DMS153 (cell line): ENCODE measurements around the gene USP43.

Source experiments
- DNase-seq: peaks from one replicate; lab custom pipeline; 2025; lab: John Stamatoyannopoulos, UW

Gene USP43

DNA sequence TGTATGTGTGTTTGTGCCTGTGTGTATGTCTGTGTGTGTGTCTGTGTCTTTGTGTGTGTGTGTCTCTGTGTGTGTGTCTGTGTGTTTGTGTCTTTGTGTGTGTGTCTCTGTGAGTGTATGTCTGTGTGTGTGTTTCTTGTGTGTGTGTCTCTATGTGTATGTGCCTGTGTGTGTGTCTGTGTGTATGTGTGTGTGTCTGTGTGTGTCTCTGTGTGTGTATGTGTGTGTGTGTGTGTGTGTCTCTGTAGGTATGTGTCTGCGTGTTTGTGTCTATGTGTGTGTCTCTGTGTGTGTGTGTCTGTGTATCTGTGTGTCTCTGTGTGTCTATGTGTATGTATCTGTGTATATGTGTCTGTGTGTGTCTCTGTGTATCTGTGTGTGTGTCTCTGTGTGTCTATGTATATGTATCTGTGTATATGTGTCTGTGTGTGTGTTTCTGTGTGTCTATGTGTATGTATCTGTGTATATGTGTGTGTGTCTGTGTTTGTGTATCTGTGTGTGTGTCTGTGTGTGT, 70.2 kb downstream of the USP43 start:
- no peak for DNase-seq

DNA sequence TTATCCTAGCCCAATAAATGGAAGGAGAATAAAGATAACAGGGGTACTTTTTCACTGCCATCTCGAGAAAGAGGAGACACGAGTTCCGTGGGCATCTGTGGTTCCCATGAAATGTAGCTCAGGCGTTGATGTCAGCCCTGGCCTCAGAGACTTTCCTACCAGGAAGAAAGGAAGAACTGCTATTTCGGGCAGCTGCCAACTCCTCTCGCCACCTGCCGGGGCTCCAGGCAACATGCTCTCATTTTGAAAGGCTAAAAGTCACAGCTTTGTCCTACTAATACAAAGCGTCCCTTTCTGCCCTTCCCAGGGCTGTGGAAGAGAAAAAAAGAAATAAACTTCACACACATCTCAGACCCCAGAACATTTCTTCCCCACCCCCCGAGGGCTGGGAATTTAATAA, 80.3 kb downstream of the USP43 start:
- DNase-seq = no peak

DNA sequence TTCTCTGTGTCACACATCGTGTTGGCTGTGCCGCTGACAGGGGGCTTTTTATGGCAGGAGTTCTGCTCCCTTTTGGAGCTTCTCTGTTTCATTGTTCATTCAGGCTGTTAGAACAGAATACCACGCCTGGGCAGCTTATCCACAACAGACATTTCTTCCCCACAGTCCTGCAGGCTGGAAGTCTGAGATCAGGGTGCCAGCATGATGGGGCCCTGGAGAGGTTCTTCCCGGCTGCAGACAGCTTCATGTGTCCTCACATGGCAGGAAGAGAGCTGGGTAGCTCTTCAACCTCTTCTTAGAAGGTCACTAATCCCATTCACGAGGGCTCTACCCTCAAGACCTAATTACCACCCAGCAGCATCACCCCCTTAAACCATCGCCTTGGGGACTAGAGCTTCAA, 81.0 kb downstream of the USP43 start:
- no peak for DNase-seq

DNA sequence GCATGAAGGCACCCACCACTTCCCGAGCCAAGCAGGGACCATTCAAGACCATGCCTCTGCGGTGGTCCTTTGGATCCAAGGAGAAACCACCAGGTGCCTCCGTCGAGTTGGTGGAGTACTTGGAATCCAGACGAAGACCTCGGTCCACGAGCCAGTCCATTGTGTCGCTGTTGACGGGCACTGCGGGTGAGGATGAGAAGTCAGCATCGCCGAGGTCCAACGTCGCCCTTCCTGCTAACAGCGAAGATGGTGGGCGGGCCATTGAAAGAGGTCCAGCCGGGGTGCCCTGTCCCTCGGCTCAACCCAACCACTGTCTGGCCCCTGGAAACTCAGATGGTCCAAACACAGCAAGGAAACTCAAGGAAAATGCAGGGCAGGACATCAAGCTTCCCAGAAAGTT, 82.7 kb downstream of the USP43 start:
- DNase-seq = no peak

DNA sequence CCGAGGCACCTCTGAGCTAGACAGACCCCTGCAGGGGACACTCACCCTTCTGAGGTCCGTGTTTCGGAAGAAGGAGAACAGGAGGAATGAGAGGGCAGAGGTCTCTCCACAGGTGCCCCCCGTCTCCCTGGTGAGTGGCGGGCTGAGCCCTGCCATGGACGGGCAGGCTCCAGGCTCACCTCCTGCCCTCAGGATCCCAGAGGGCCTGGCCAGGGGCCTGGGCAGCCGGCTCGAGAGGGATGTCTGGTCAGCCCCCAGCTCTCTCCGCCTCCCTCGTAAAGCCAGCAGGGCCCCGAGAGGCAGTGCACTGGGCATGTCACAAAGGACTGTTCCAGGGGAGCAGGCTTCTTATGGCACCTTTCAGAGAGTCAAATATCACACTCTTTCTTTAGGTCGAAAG, 83.2 kb downstream of the USP43 start:
- no peak for DNase-seq

DNA sequence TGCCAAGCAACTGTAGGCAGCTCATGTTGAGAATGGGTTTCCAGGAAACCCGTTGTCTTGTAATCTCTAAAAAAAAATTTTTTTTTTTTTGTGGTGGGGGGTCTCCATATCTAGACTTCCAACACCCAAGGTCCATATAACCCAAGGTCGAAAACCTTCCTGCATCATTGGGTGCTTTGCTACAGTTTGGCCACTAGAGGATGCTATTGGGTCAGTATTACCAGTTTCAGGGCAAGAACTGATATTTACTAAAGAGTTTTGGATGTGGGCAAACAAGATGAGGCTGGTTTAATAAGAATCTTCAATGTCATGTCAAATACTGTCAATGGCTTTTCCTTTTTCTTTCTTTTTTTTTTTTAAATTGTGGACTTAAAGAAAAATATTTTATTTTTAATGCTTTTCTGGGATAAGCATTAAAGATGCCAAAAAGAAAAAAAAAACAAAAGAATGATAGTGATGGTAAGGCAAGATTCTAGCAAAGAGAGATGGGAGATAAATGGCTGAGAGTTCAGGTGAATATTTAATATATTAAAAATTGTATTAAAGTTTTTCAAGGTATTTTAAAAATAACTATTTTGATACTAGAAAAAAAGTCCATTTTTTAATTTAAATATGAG, 83.8 kb downstream of the USP43 start:
- no peak for DNase-seq

DNA sequence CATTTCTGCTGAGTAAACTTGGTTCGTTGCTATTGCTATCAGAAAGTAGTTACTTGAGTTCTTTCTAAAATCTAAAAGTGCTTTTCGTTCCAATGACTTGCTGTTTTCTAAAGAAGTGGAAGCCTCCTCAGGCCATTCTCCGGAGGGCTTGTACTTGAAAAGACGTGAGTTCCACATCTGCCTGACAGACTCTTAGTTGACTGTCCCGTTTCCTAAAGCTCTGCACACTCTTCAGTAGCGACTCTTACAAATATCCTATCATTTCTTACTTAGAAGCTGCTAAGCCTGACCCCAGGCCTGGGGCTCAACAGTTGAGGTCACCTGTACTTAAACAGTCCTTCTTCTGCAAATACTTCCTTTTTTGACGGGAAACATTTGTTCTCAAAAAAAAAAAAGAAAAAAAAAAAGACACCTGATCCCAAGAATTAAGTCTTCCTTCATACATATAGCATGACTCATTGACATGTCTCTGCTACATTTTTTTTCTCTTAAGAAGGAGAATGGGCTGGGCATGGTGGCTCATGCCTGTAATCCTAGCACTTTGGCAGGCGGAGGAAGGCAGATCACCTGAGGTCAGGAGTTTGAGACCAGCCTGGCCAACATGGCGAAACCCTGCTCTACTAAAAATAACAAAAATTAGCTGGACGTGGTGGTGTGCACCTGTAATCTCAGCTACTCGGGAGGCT, 84.6 kb downstream of the USP43 start:
- no peak for DNase-seq

DNA sequence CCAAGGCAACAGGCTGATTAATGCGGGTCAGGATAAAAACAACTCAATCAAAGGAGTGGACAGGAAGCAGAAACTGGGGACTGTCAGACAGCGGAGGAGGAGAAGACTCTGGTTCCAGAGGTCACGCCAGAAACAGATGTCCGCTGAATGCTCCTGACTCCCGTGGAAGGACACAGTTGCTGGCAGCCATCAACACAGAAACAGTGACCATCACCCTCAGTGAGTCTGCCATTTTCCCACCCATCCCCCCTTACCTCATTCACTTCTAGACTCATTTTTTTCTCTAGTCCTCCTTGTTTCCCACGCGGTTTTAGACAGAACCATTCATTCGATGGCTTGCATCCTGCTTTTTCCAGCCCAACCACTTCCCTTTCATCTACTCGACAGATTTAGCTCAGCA, 105.2 kb downstream of the USP43 start:
- DNase-seq = no peak

DNA sequence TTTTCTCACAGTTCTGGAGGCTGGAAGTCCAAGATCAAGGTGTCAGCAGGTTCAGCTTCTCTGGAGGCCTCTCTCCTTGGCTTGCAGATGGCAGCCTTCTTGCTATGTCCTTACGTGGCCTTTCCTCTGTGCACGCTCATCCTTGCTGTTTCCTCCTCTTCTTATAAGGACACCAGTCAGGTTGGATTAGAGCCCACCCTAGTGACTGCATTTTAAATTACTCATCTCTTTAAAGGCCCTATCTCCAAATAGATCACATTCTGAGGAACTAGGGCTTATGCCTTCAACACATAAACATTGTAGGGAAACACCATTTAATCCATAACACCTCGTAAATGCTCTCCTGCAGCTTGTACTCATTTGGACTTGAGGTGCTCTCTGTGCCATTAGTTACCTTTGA, 109.8 kb downstream of the USP43 start:
- no peak for DNase-seq

DNA sequence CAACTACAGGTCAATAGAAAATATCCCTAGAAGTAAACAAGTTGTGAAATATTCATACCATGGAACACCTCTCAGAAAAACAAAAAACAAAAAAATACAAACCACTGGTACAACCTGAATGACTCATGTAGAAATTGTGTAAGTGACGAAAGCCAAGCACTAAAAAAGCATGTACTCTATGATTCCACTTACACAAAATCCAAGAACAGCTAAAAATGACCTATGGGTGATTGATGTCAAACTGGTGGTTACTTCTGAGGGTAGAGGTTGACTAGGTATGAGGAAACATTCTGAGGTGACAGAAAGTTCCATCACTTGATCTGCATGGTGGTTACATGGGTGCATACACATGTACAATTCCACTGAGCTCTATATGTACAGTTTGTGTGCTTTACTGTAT, 114.9 kb downstream of the USP43 start:
- DNase-seq = no peak

DNA sequence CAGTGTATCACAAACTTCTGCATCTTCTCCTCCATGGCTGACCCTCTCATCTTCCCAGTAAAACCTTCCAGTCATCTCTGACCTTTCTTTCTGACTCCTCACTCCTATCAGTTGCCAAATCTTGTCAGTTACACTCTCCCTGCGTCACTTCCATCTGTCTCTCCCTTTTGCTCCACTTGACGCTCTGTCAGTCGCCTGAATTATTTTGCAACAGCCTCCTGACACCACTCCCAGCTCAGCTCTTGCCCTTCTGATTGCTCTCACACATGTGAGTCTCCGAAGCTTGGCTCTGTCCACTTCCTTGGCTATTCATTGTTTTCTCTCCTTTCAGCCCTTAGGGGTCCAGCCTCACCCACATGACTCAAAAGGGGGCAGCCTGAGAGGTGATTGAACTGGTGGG, 118.3 kb downstream of the USP43 start:
- DNase-seq = no peak

DNA sequence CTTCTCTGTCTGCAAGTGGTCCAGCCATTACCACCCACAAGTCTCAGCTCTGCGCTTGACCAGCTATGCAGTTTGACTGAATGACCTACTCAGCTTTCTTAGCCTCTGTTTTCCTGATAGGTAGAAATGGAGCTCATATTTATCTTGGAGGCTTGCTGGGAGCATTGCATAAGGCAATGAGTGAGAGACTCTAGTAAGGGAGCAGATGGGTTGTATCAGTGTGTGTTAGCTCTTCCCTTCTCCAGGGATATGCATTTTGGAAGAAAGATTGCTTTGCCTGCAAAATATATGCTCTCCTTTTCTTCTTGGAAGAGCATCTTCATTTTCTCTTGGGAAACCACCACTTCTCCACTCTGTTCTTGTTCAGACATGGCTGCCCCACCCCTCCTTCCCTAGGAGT, 120.0 kb downstream of the USP43 start:
- DNase-seq = no peak

DNA sequence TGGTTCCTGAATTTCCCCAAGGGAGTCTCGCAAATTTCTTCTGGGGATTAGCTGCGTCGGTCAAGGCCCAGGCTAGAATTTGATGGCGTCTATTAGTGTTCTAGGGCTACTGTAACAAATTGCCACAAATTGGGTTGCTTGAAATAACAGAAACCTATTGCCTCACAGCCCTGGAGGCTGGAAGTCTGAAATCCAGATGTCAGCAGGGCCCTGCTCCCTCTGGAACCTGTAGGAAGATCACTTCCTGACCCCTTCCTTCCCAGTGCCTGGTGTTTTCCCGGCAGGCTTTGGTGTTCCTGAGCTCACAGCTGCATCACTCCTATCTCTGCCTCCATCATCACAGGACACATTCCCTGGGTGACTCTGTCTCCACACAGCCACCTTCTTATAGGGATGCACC, 121.7 kb downstream of the USP43 start:
- DNase-seq = no peak

DNA sequence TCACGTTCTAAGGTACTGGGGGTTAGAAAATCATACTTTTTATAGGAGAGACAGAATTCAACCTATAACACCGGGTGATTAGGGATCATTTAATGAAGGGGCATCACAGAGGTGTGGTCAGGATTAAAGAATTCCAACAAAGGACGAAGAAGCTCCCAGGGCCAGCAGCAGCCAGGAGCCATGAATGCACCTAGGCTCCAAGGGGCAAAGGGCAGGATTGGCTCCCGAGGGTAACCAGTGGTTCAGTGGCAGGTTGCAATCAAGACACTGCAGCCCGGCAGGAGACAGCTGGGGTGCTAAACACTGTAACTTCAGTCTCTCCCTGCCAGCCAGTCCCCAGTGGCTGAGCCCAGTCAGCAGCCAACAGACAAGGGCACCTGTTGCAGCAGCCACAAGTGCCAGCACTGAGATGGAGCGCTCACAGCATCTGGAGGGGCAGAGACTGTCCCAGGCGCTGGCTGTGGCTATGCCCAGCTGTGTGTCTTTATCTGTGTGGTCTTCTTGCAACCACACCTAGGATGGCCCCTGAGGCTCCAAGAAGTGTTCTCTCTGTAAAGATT, 122.2 kb downstream of the USP43 start:
- DNase-seq = no peak

DNA sequence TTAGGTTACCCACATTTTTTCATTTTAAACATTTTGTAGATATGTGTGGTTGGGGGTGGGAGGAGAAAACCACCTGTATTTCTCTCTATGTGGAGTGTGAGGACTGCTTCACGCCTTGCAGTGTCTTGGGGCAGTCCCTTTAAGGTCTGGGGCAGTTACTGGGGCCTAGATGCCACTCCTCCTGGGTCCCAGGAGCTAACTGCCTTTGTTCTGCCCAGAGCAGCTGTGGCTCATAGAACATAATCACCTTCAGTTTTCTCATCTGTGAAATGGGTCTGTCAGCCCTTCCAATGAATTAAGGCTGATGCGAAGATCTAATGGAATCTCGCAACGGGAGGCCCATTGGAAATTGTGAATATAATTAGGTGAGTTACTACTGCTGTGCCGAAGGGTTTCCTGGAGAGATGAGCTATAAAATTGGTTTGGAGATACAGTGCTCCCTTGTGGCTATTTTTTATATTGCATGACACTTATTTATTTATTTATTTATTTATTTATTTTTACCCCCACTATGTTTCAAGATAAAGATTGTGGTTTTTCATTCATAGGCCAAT, 123.1 kb downstream of the USP43 start:
- no peak for DNase-seq

DNA sequence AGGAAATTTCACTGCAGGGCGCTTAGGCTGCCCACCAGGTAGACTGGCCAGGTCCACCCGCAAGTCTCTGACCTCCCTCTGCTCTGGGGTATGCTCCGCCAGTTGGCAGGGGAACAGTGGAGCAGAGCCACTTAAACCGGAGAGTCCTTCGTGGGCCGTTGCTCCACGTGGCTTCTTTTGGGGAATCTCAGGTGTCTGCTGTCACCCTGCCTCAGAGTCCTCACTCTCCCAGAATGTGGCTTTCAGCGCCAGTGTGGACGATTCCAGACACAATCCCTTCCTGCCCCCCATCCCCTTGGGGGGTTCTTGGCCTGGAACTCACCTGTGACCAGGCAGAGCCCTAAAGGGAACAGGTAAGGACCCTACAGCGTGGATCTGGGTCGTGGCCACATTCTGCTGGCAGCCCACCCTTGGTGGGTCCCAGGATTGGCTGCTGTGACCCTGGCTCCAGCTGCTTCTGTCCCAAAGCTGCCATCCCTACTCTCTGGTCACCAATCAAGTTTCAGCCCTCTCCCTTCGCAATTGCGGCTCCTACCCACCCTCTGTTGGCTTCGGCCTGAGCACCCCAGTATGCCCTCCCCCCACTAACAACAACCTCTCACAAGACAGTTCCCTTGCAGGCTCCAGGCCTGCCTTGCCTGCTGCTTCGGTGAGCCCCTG, 123.8 kb downstream of the USP43 start:
- DNase-seq = no peak

DNA sequence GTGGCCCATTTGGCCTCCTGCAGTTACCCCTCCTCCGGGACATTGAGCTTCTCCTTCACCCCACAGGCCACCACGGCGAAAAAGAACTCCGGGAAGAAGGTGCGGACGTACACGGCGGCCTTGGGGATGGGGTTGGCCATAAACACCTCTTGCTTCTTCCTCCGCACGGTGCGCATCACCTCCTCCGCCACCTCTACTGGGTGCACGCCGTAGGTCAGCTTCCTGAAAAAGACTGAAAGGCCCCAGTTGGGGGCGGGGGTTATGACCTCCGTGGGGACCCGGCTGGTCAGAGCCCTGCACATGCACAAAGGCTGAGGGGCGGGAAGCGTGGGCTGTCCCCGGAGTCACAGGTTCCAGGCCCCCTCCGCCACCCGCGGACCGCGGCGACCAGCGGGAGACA, 126.1 kb downstream of the USP43 start:
- DNase-seq = no peak

DNA sequence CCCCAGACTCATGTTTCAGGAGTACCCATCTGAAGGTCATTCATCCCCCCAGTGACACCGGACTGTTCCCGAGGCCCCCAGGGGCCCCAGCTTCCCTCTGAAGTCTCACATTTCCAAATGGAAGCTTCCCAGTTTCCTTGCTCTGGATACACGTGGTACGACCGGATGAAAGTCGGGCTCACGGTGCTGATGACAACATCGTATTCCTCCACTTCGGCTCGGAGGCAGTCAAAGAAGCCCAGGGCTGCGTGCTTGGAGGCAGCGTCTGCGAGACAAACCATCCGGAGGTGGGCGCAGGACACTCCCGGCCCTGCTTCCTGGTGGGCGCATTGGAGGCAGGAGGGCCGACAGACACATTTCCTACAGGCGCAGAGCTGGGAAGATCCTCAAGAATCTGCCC, 127.3 kb downstream of the USP43 start:
- no peak for DNase-seq

DNA sequence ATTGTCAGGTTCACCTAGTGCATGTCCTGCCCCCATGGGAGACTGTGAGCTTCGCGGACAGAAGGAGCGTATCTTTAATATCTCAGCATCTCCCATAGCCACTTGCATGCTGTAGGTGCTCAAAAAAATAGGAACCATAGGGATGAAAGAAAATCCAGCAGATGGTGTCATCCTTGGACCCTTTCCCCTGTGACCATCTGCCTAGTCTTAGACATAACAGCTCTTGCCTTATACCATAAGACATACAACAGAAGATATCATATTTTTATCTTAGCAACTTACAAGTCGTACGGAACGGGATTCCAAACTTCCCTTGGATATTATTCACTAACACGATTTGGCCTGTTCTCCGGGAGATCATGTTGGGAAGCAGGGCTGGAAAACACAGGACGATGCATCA, 131.6 kb downstream of the USP43 start:
- no peak for DNase-seq
